ENCODE measurements around the gene MIDN. TPM values are rescaled to one million over a fixed set of nuclear protein-coding genes. Genes with fewer than 3 reads are reported as not detected.
"Not testable (repeated sequence)": the region's sequence is repeated elsewhere in the genome, so short reads cannot be mapped to it uniquely, and the experiment has no call there.

The MIDN gene
- total and polyA plus RNA-seq, 12 donors, result 8.6 to 189 (median 59.9) TPM

GRCh38 chr19:1245494-1246264 is 2.7 kb upstream of the MIDN start:
- TF ChIP-seq POLR2A (IDR thresholded peaks at IDR 0.05) (peak in 1 of 2 donors; percentile 54), CTCF (IDR thresholded peaks at IDR 0.05) (no peak)
- H3K36me3 ChIP-seq (replicated peaks in 1 of 2), result no peaks in the 10 kb centered on the region
- no peaks in the 10 kb centered on the region for H3K9me3 ChIP-seq (replicated peaks in 1 of 3)
- 42 to 58% (median 44%) methylated on average over 13 to 26 of the region's 26 CpGs for WGBS, 4 donors
- DNase-seq, result peak; percentile 75 to 94 (median 87)
- peak overlapping the region in 1 of 4 donors; percentile 12 for H3K4me3 ChIP-seq
- no peaks in the 10 kb centered on the region for H3K27me3 ChIP-seq
- H3K27ac ChIP-seq, result peak overlapping the region; percentile 61 to 99 (median 93)
- H3K4me1 ChIP-seq (replicated peaks in 1 of 2), result peaks cover 56 to 65% of the 10 kb centered on the region in 2 donors
- intact Hi-C loops (cut with DNase I), result loop anchor here (2.0 kb wide), 2 partner anchors 21 to 23 kb away; partner anchors contain the start of gene CIRBP (in 1 of the 2)

- H3K9me3 ChIP-seq (replicated peaks in 1 of 3); H3K4me3 ChIP-seq; H3K36me3 ChIP-seq (replicated peaks in 1 of 2); H3K27me3 ChIP-seq; intact Hi-C loops (cut with DNase I): not testable (repeated sequence)
- Histone ChIP-seq H3K27ac (peak overlapping the region; percentile 61 to 99 (median 93)), H3K4me1 (replicated peaks in 1 of 2) (peaks cover 53 to 58% of the 10 kb centered on the region in 2 donors)
- 68 to 76% (median 71%) methylated on average over 17 to 27 of the region's 27 CpGs for WGBS, 4 donors
- DNase-seq, result peak in 5 of 7 donors; percentile 60 to 86 (median 68)
These were observed 1.9 kb upstream of the MIDN start for GRCh38 chr19:1246265-1247087.

- Histone ChIP-seq H3K27me3 (no peaks in the 10 kb centered on the region), H3K4me1 (replicated peaks in 1 of 2) (peaks cover 53 to 56% of the 10 kb centered on the region in 2 donors), H3K9me3 (replicated peaks in 1 of 3) (no peaks in the 10 kb centered on the region), H3K36me3 (replicated peaks in 1 of 2) (peaks cover 0 to 11% of the 10 kb centered on the region in 2 donors), H3K27ac (peak overlapping the region; percentile 84 to 100 (median 99)), H3K4me3 (peak overlapping the region in 1 of 4 donors; percentile 92)
- TF ChIP-seq POLR2A (IDR thresholded peaks at IDR 0.05) (peak in 1 of 2 donors; percentile 2), CTCF (IDR thresholded peaks at IDR 0.05) (no peak)
- 58 to 71% (median 65%) methylated on average over 7 to 8 of the region's 8 CpGs; no CpG with 5 or more reads in 1 of the 4 donors for WGBS, 4 donors
- DNase-seq, result peak in 1 of 7 donors; percentile 48
- intact Hi-C loops (cut with DNase I), result no loop called here
These were observed 640 bp upstream of the MIDN start for GRCh38 chr19:1247748-1248138.

GRCh38 chr19:1248786-1249297 is 459 bp downstream of the MIDN start:
- H3K4me1 ChIP-seq (replicated peaks in 1 of 2), result peaks cover 51 to 54% of the 10 kb centered on the region in 2 donors
- intact Hi-C loops (cut with DNase I), result no loop called here

More at GRCh38 chr19:1248786-1249297, 459 bp downstream of the MIDN start:
- H3K4me3 ChIP-seq, result peak overlapping the region; percentile 1 to 92 (median 77)
- H3K9me3 ChIP-seq (replicated peaks in 1 of 3), result no peaks in the 10 kb centered on the region
- peak in 5 of 6 experiments; percentile 52 to 96 (median 78) for TF ChIP-seq CTCF (IDR thresholded peaks at IDR 0.05)
- TF ChIP-seq POLR2A (IDR thresholded peaks at IDR 0.05), result no peak
- H3K27ac ChIP-seq, result peak overlapping the region; percentile 71 to 100 (median 99)
- no peaks in the 10 kb centered on the region for H3K27me3 ChIP-seq
- peaks cover 0 to 15% of the 10 kb centered on the region in 2 donors for H3K36me3 ChIP-seq (replicated peaks in 1 of 2)
- DNase-seq, result peak; percentile 80 to 92 (median 87)
- WGBS, 4 donors, result 0% methylated on average over 11 to 74 of the region's 74 CpGs; no CpG with 5 or more reads in 1 of the 4 donors

Data from adrenal gland (tissue), 12 donors.